Stimulated activated CD8-positive, alpha-beta memory T cell treated with anti-CD3 and anti-CD28 coated beads, Interleukin-15, amount 100 ng/mL, for 1 hour (primary cell): ENCODE results near the gene SAMD9L.
"Not testable (repeated sequence)": the region's sequence is repeated elsewhere in the genome, so short reads cannot be mapped to it uniquely, and the experiment has no call there.

Experiments used
- DNase-seq: peaks from one replicate; pipeline ENCODE4 v3.0.0-alpha.2; 2020; ENCODE audit warnings: low read depth

Gene SAMD9L

GRCh38 chr7:93146036-93146435 lies 2.1 kb downstream of the SAMD9L start:
- DNase-seq: no peak

GRCh38 chr7:93145354-93145753 lies 2.8 kb downstream of the SAMD9L start:
- no peak for DNase-seq

GRCh38 chr7:93142127-93142526 lies 6.1 kb downstream of the SAMD9L start:
- no peak for DNase-seq

GRCh38 chr7:93140582-93141191 lies 7.5 kb downstream of the SAMD9L start:
- DNase-seq: no peak

- DNase-seq: no peak
Observed at GRCh38 chr7:93138576-93138975, 9.6 kb downstream of the SAMD9L start.

- no peak for DNase-seq
Observed at GRCh38 chr7:93133005-93133404, 15.2 kb downstream of the SAMD9L start.

GRCh38 chr7:93132216-93132615 lies 16.0 kb downstream of the SAMD9L start:
- DNase-seq: no peak

GRCh38 chr7:93126954-93127353 lies 21.2 kb downstream of the SAMD9L start:
- not testable (repeated sequence) for DNase-seq

- DNase-seq: not testable (repeated sequence)
Observed at GRCh38 chr7:93123532-93123931, 24.7 kb downstream of the SAMD9L start.

GRCh38 chr7:93120592-93121549 lies 27.3 kb downstream of the SAMD9L start:
- no peak for DNase-seq

- DNase-seq: no peak
Observed at GRCh38 chr7:93119191-93119905, 28.8 kb downstream of the SAMD9L start.

- peak; percentile 23 for DNase-seq
Observed at GRCh38 chr7:93117852-93118530, 30.2 kb downstream of the SAMD9L start, which contains the start of gene SAMD9. TSS of gene SAMD9 (minus strand) at chr7:93117979. CDS start at chr7:93106097, 11,882 bp downstream.

- no peak for DNase-seq
Observed at GRCh38 chr7:93117327-93117726, 30.9 kb downstream of the SAMD9L start.

- DNase-seq: no peak
Observed at GRCh38 chr7:93115796-93116195, 32.4 kb downstream of the SAMD9L start.

- no peak for DNase-seq
Observed at GRCh38 chr7:93108003-93108402, 40.2 kb downstream of the SAMD9L start.

- DNase-seq: no peak
Observed at GRCh38 chr7:93097388-93097787, 50.8 kb downstream of the SAMD9L start.

GRCh38 chr7:93092757-93093370 lies 55.3 kb downstream of the SAMD9L start:
- no peak for DNase-seq
